NCI-H524 (cell line): ENCODE results near the gene NEDD4L.

ENCODE experiments used
- DNase-seq, 2 experiments: peaks; one replicate each; lab custom pipeline; 2025; lab: John Stamatoyannopoulos, UW

The NEDD4L gene

DNA sequence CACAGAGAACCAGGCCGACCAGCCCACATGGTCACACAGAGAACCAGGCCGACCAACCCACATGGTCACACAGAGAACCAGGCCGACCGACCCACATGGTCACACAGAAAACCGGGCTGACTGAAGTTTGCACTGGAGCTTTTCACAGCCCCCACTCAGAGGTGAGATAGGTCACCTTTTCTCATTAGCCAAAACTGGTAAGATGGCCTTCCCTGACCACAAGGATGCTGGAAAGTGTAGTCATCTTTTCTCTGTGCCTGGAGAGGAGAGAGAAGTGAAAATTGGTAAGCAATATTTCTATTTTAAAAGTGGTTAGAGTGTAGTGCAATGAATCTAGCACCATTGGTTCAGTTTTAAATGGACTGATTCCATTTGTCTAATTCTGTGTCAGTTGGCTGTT lies 247.1 kb downstream of the NEDD4L start:
- DNase-seq = no peak

DNA sequence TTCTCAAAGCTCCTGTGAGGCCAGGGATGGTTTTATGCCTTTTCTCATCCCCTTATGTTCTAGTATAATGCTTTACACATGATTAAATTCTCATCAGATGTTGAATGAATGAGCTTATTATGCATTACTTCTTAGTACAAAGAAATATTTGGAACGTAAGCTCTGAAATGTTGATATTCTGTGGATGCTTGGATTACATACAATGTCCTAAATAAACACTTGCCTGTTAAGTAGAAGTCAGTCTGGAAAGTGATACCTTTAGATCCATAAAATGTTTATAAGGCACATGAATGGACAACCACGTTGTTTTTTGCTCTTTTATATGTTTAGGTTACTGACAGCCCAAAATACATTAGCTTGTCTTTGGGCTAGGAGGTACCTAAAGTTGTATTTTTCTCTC lies 248.6 kb downstream of the NEDD4L start:
- DNase-seq = no peak

DNA sequence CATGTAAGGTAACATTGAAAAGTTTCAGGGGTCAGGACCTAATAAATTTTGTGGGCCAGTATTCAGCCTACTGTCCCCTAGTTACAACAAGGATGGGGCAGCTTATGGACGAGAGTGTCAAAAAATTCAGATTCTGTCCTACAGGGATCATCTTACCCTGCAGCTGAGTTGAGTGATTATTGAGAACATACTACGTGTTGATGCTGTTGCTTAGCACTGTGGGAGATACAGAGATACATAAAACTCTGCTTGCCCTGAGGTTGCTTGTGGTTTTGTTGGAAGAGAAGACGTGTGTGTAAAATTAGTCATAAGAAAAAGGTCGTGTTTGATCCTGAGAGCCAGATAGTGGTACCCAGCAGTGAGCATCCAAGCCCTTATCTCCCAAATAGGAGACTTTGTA lies 253.2 kb downstream of the NEDD4L start:
- DNase-seq = no peak

DNA sequence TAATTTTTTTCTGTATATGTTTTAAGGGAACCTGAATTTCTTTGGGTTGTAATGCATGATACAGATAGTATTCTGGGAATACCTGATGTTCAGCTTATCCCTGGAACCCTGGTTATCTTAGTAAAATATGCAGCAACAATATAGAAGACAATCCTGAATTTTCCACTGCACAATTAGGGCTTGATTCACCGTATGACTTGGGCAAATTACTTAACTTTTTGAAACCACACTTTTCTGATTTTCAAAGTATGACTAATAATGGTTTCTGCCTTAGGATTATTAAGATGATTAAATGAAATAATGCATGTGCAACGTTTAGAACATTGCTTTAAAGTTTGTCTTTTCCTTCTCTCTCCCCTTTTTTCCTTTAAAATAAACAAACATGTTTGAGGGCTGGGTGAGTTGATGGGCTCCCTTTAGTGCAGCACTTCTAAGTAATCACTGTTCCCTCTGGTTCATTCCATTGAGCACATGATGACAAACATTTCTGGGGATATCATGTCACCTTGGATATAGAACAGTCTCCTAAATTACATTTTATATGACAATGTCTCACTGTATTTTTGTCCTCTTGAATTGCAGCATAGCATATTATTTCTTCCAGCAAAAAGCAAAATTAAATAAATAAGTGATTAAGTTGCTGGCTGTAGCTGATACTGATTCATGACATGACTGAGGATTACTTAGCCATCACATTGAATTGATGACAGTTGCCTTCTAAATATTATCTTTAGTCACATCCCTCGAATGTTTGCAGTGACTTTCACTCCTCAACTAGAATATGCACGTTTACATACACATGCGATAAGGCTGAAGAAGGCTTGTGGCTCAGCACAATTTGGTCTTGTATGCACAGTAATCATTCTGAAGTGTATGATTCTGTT lies 254.5 kb downstream of the NEDD4L start:
- no peak for DNase-seq

DNA sequence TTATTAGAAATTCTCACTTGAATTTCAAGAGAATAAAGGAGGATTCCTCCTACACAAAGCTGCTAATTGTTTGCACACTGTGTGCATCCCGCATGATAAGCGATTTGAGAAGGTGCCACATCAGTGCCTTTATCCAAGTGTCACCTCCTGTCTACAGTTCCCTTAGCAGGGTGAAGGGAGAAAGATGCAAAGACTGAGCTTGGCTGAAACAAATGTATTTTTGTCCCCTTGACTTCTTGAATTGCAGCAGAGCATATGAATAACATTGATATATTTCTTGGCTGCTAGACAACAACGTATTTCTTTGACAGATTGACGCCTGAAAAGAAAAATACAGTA lies 255.1 kb downstream of the NEDD4L start:
- no peak for DNase-seq

DNA sequence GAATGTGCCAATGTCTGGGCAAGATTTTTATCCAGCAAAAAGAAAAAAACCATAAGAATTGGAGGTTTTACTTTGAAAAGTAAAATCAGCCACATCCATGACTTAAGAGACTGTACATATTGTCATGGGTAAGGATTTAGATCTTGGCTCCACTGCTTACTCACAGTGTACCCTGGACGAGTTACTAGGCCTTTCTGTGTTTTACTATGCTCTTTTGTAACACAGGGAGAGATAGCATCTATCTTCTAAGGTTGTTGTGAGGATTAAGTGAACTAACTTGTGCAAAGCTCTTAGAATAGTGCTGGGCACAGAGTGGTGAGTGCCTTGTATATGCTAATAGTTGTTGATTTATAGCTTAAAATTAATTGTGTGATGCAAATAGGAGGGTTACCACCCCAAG lies 255.9 kb downstream of the NEDD4L start:
- no peak for DNase-seq

DNA sequence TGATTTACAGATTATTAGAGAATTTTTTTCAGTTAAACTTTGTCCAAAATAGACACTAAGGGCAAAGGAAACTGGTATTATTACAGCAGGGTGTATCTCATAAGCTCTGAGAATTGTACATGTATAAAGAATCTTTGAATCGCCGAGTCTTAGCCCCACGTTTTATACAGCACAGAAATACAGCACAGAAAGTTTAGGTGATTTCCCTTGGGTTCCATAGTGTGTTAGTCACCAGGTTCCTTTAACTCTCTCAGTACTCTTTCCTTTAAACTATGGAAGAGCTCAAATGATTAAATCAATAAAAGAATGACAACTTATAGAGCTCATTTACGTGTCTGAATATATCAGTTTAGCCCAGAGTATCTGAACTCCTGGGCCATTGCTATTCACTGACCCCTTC lies 256.8 kb downstream of the NEDD4L start:
- no peak for DNase-seq

DNA sequence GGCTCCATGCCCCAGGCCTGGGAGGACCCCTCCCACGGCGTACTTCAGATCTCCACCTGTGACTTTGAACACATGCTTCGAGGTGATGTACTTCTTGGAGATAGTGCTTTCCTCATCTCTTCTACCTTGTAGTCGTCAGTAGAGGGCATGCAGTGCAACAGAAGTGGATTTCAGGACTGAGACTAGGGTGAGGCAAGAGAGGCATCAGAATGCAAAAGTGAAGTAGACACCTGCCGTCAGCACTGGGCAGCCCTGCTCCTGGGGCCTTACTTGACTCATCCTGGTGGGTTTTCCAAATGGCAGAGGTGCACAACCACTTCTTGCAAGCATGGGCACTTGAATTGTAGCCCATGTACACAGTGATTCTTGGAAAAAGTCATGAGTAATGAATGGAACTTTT lies 258.8 kb downstream of the NEDD4L start:
- no peak for DNase-seq

DNA sequence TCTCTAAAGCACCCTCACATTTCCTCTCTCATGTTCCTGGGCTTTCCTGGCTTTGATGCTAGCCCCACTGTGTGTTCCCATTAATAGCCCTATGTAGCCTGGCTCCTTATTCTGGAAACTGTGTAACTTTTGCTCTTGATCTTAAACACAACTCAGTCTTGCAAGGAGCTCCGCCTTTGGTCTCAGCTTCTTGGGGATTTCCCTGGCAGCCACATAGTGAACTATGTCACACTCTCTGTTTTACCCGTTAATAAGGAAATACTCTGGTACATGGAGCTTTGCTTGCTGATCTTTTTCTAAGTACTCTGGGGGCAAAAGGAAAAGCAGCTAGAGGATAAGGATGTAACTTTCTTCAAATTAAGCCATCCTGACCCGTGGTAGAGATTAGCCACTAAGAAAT lies 259.3 kb downstream of the NEDD4L start:
- DNase-seq = no peak

DNA sequence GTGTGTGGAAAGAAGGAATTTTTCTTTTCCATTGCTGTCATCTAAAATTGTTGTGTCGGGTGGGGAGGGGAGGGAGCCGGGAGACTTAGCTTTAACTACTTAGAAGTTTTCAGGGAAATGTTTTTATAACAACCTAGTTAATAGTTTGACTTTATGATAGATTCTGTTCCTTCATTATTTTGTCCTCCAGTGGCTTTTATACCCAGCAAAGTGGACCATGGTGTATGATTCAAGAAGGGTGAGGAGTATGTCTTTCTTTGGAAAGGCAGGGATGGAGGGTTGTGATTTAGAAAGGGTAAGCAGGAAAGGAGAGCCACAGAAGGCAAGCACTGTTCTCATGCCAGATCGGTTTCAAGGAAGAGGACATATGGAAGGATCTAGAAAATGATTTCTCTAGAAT lies 261.8 kb downstream of the NEDD4L start:
- no peak for DNase-seq

DNA sequence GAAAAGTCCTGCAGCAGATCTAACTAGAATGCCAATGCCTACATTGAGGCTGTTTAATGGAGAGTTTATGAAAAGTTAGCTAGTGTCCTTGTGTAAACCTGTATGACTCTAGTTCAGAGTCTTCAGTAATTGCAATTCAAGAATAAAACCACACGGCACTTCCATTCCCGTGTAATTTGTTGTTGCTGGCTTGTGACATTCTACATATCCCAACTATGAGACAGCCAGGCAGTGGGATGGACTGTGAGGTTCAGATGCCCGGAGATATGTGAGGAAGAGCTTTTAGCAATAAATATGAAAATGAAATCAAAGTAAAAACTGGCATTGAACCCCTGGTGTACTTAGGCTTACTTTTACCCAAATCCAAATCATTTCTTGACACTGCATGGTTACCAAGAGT lies 263.4 kb downstream of the NEDD4L start:
- no peak for DNase-seq

DNA sequence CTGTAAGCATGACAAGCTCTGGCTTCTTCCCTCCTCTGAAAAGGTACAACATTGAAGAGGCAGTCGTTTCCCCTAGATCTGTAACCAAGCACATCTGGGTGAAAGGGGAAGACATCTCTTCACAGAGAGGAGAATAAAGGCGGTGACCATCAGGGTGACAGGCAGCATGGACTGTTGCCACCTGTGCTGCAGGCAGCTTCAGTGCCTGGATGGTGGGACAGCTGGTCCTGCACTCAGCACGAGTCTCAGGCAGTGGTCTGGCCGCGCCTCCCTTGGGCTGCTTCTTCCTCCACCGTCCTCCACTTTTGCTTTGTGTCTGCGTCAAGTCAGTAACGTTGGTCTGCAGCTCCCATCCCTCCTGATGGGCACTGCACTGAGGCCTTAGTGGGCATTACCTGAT lies 264.4 kb downstream of the NEDD4L start:
- peak; percentile 16 to 36 for DNase-seq

DNA sequence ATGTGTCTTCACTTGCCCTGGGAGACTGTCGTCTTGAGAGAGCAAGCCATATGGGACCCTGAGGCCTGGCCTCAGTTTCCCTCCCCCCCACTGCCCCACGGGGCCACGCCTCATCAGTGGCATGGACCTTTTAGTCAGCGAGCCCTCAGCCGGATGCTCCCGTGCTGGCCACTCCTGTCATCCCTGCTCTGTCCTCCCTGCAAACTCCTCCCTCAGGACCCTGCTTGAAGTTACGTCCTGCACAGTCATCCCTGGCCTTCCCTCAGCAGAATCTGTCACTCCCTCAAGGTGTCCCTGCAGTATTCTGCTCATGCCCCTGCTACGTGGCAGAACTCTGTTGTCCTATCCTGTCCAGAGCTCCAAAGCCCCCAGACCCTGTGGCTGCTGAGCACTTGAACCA lies 265.1 kb downstream of the NEDD4L start:
- DNase-seq = no peak

DNA sequence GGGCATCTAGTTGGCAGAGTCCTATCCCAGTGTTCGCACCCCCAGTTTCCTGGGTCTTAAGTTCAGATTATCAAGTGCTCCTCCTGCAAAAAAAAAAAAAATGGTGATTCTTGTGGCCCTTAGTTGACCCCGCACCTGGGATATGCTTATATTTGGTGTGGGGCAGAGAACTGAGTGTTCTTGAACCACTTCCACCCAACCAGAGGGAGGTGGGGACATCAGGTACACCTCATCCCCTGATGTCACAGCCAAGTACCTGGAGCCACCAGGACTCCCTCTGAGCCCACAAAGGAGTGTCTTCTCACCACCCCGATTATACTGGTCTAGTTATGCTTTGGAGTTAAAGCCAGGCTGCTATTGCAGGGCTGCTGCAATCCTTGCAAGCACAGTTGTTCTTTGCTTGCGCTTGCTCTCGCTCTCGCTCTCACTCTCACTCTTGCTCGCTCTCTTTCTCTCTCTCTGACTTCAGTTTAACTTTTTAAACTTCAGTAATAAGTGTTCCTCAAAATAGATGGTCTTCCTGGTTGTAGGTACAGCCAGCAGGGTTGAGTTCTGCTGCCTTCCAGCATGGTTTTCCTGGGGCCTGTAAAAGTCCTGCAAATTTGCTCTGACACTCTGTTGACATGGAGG lies 265.7 kb downstream of the NEDD4L start:
- no peak for DNase-seq

DNA sequence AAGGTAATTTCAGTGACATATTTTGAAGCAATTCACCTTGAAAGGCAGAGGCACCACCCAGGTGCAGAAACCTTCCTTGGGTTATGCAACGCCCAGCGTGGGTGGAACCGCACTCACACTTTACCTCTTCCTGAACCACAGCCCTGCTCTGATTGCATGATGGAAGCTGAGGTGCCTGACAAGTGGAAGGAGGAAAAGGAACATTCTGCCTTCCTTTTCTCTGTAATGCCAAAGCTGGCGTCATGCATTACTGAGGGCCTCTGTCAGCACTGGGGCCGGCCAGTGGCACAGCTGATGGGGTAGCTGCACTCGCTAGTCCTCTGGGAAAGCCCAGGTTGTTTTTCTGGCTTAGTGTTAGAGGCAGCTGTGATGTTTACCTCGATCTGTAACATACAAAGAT lies 266.5 kb downstream of the NEDD4L start:
- no peak for DNase-seq

DNA sequence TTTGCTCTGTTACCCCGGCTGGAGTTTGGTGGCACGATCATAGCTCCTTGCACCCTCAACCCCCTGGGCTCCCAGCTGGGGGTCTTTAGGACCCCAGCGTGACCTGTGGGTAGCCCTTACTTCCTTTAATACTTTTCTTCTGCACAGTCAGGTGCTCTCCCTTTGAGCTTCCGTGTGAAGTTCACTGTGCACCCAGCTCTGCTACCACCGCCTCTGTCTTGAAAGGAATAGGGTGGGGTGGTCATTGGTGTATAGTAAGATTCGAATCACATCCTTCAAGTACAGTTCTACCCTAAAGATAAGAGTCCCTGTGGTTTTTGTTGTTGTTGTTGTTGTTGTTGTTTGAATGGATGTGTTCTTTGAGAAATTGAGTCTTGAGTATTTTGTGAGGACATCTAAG lies 267.4 kb downstream of the NEDD4L start:
- no peak for DNase-seq

DNA sequence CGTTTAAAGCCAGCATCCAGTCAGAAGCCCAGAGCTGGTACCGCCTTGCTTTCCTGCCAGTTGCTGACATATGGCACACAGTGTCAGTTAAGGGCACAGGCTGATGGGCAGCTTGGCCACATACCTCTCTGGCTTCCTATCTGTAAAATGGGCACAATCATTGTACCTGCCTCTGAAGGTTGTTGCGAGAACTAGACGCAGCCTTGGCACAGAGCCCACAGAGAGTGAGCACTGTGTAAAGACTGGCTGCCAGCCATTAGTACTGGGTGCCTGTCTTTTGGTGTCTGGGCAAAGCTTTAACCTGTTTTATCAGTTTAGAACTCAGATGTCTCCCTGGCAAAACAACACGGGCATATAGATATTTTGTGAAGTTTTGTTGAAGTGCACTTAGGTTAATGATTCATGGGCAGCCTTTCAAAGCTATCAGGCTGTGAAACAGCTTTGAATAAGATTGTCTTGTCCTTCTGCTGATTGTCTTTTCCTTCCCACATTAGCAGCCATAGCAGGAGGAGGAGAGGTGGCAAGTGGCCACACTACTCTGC lies 269.5 kb downstream of the NEDD4L start:
- no peak for DNase-seq

DNA sequence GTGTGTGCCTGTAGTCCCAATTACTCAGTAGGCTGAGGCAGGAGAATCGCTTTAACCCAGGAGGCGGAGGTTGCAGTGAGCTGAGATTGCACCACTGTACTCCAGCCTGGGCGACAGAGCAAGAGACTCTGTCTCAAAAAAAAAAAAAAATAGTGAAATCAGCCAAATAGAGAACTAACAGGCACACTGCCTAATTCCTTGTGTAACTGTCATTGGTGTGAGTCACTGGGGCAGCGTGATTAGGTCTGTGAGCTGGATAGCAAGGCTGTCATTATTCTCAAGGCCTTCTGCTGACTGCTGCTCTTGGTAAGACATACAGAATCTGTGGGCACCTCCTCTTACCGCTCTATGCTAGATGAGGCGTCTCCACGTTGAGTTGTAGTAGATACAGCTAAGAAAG lies 270.3 kb downstream of the NEDD4L start:
- DNase-seq = no peak

DNA sequence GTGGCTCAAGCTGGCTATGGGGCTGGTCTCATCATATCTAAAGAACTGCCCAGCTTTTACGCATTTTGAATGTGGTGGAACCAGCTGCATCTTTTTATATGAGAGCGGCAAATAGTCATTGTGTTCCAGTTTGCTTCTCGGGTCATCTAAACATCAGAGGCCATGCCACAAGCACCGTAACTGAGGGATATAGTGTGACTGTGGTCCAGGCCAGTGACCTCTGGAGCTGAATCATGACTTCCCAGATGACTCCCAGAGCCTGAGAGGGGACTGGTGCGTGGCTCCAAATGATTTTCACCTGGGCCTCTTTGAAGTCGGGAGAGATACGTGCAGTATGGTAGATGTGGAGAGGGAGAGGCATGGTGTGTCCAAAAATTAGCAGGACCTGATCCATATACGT lies 271.0 kb downstream of the NEDD4L start:
- DNase-seq = no peak

DNA sequence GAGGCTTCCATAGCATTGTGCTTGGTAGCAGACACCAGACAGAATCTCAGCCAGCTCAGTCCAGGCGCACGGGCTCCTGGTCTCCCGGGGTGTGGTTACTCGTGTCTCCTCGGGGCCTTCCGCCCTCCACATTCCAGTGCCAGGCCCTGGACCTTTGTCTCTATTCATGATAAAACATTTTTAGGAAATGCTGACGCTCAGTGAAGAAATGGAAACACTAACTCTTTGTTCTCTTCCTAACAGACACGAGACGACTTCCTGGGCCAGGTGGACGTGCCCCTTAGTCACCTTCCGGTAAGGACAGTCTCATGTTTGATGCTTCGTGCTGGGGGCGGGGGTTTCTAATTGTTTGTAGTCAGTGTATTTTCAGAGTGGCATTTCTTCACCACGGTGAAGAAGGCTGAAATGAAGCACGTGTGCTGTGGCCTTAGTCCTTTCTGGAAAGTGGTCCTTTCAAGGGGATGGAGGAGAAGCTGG lies 271.8 kb downstream of the NEDD4L start:
- no peak for DNase-seq

DNA sequence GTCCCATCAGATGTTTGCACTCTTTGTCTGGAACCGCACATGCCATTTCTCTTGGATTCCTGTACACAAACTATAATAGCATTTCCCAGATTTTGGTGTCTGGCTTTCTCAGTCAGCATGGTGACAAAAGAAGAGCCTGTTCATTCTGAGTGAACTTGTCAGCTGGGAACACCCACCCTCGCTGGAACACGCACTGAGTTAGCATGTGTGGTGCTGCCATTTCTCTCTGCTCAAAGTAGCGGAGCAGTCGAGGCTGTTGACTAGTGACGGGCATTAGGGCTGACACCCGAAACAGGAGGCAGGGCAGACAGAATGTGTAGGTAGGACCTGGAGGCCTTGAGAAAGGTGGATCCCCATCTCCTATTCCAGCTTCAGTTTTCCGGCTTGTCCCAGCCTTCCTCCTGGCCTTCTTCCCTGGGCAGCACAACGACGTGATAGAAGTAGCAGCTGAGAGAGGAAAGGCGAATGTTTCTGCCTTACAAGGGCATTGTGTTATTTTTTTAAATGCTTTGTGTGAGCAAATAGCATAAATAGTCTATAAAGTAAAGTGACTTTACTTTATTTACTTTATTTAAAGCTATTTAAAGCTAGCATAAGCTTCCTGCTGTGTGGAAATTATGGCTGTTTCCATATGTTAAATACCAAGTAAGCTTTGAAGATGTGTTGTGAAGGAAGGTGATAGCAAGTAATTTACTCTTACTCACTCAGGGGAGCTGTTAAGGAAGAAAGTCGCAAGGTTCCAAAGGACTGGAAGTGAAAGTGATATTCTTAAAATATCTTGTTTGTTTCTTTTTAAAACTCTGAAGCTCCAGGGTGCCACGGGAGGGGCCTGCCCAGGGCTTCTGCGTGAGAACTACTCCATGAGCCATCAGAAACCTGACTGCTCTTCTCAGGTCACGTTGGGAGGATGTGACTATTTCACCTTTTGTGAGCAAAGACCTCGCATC lies 272.6 kb downstream of the NEDD4L start:
- DNase-seq = no peak

DNA sequence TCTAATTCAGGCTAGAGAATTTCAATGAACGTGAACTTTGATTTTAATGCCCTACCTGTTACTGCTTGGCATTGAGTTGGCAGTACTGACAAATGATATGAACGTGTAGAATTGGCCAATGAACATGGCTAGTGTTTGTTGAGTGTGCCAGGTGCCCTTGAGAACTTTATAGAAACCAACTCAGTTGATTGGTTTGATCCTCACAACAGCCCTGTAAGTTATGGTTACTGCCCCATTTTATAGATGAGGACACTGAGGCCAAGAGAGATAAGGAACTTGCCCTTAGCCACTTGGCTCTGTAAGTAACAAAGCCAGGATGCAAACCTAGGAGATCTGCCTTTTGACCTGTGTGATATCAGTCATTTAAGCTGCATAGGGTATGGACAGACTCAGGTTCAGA lies 275.7 kb downstream of the NEDD4L start:
- no peak for DNase-seq
